ENCODE results near the gene STRBP. TPM values are rescaled to one million over a fixed set of nuclear protein-coding genes. Genes with fewer than 3 reads are reported as not detected.
"Not testable (repeated sequence)": the region's sequence is repeated elsewhere in the genome, so short reads cannot be mapped to it uniquely, and the experiment has no call there.

STRBP gene
- total RNA-seq (2014; rRNA removed; shearing (Covaris generic)): 33.8 and 40.5 TPM in 2 replicates

- Histone ChIP-seq H3K27ac (no peak within 1 kb of the TSS), H3K9me3 (replicated peaks) (no peaks in the 10 kb centered on the region), H3K4me1 (no peaks in the 10 kb centered on the region), H3K36me3 (no peaks in the 10 kb centered on the region), H3K4me3 (peak within 1 kb of the TSS; percentile 94), H3K27me3 (no peaks in the 10 kb centered on the region)
- peak; percentile 85 to 89 for DNase-seq
These were observed at the start of gene STRBP for GRCh38 chr9:123268465-123269259. Gene STRBP, minus strand, starts transcription at chr9:123268586. Its CDS starts 84,452 bp downstream, at chr9:123184134.

- H3K9me3 ChIP-seq (replicated peaks): no peaks in the 10 kb centered on the region
- H3K4me3 ChIP-seq: no peak overlapping the region
- no peak overlapping the region for H3K27ac ChIP-seq
- no peaks in the 10 kb centered on the region for H3K36me3 ChIP-seq
- H3K4me1 ChIP-seq: no peaks in the 10 kb centered on the region
- DNase-seq: no peak
- H3K27me3 ChIP-seq: peaks cover 16% of the 10 kb centered on the region
These were observed 47.8 kb upstream of the STRBP start for GRCh38 chr9:123316053-123316718.

DNA sequence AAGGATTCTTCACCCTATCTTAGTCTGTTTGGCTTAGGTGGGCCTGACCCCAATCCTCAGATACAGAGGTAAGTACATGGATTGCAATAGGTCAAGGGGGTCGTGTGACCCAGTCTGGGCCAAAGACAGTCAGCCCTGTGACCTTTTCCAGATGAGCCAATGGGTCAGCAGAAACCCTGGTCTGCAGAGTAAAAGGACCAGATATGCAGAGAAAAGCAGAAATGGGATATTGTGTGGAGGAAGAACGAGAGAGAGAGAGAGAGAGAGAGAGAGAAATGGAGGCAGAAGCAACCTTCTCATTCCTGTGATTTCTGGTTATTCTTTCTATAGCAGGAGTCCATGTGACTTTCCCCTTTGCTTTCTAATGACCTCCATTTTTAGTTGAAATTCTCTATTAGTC, 47.2 kb upstream of the STRBP start:
- Histone ChIP-seq H3K4me3 (no peak overlapping the region), H3K4me1 (no peaks in the 10 kb centered on the region), H3K27me3 (peaks cover 16% of the 10 kb centered on the region), H3K27ac (no peak overlapping the region), H3K9me3 (replicated peaks) (no peaks in the 10 kb centered on the region), H3K36me3 (no peaks in the 10 kb centered on the region)
- DNase-seq: no peak

DNA sequence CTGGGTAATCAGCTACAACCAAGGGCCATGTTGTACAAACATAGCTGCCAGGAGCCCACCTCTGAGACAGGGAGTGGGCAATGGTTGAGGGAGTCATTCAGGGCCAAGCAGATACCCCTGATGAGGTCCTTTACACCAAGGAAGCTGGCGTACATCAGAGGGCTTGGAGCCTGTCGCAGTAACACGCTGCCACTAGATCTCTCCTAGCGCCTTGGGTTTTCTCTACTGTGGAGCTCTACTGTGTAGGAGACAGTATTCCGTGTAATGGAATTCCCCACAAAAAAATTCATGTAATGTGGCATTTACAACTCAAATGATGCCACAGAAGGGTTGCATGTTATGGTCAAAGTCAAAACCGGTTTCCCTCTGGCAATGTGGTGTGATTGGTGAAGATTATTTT, 46.2 kb upstream of the STRBP start:
- Histone ChIP-seq H3K36me3 (no peaks in the 10 kb centered on the region), H3K4me3 (no peak overlapping the region), H3K27ac (no peak overlapping the region), H3K9me3 (replicated peaks) (no peaks in the 10 kb centered on the region), H3K27me3 (peaks cover 14% of the 10 kb centered on the region), H3K4me1 (no peaks in the 10 kb centered on the region)
- DNase-seq: no peak

GRCh38 chr9:123312306-123312877, 44.0 kb upstream of the STRBP start:
- Histone ChIP-seq H3K36me3 (no peaks in the 10 kb centered on the region), H3K4me3 (no peak overlapping the region), H3K27me3 (no peaks in the 10 kb centered on the region), H3K4me1 (no peaks in the 10 kb centered on the region), H3K9me3 (replicated peaks) (no peaks in the 10 kb centered on the region), H3K27ac (no peak overlapping the region)
- DNase-seq: no peak

DNA sequence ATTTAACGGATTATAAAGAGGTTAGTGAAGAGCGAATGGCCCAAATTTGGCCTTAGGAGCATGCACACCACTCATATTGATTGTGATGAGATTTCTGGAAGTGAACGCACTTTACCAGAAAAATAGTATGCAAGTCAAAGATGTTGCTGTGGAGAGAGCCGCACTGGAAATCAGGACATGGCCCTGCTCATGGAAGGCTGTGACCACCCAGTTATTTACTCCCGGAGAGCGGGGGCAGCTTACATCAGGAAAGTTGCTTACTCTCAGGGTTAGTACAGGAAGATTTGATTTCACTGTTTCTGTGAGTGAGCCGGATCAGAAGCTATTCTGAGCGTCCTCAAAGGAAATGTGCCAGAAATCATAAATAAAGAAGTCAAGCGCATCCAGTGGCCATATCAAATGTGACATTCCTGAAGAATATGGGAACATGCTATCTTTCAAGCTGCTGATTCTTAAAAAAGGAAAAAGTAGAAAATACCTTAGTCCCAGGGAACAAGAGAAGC, 42.9 kb upstream of the STRBP start:
- H3K27ac ChIP-seq: no peak overlapping the region

GRCh38 chr9:123310551-123311249, 42.3 kb upstream of the STRBP start:
- DNase-seq: no peak
- Histone ChIP-seq H3K4me3 (no peak overlapping the region), H3K36me3 (no peaks in the 10 kb centered on the region), H3K27me3 (0 out of 2 replicates have a peak, but pooled peaks cover 3% of the 10 kb centered on the region), H3K27ac (no peak overlapping the region), H3K4me1 (no peaks in the 10 kb centered on the region), H3K9me3 (replicated peaks) (no peaks in the 10 kb centered on the region)

More for the DNA sequence above, 42.9 kb upstream of the STRBP start:
- Histone ChIP-seq H3K27me3 (no peaks in the 10 kb centered on the region), H3K9me3 (replicated peaks) (no peaks in the 10 kb centered on the region), H3K4me3 (no peak overlapping the region), H3K36me3 (no peaks in the 10 kb centered on the region), H3K4me1 (no peaks in the 10 kb centered on the region)
- no peak for DNase-seq

DNA sequence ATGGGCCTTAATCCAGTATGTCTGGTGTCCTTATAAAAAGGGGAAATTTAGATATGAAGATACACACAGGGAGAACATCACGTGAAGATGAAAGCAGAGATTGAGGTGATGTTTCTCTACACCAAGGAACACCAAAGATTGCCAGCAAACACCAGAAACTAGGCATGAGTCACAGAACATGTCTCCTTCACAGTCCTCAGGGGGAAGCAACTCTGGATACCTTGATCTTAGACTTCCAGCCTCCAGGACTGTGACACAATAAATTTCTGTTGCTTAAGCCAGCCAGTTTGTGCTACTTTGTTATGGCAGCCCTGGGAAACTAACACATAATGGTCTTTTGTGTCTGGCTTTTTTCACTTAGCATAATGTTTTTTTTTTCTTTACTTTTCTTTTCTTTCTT, 41.2 kb upstream of the STRBP start:
- Histone ChIP-seq H3K4me1 (peaks cover 2% of the 10 kb centered on the region; the same call in 1 of the 2 replicates), H3K36me3 (no peaks in the 10 kb centered on the region), H3K27ac (no peak overlapping the region), H3K27me3 (0 out of 2 replicates have a peak, but pooled peaks cover 7% of the 10 kb centered on the region), H3K9me3 (replicated peaks) (no peaks in the 10 kb centered on the region), H3K4me3 (no peak overlapping the region)
- DNase-seq: no peak

DNA sequence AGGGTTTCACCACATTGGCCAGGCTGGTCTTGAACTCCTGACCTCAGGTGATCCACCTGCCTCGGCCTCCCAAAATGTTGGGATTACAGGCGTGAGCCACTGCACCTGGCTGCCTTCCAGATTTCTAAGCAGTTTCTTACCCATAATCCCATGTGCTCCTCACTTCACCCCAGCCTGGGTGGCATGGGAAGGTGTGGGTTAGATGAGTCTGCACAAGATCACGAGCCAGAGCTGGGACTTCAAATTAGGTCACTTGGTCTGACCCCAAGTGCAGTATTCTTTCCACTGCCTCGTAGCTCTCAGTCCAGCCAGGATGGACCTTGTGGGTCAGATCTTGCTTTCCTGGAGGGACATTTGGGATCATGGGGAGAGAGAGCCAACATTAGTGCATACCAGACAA, 37.5 kb upstream of the STRBP start:
- Histone ChIP-seq H3K36me3 (no peaks in the 10 kb centered on the region), H3K4me1 (peaks cover 2% of the 10 kb centered on the region; the same call in 1 of the 2 replicates), H3K9me3 (replicated peaks) (no peaks in the 10 kb centered on the region), H3K27me3 (0 out of 2 replicates have a peak, but pooled peaks cover 7% of the 10 kb centered on the region), H3K27ac (no peak overlapping the region), H3K4me3 (no peak overlapping the region)
- no peak for DNase-seq

- H3K36me3 ChIP-seq: no peaks in the 10 kb centered on the region
- H3K27ac ChIP-seq: no peak overlapping the region
- peaks cover 2% of the 10 kb centered on the region; the same call in 1 of the 2 replicates for H3K4me1 ChIP-seq
- no peaks in the 10 kb centered on the region for H3K9me3 ChIP-seq (replicated peaks)
- no peak overlapping the region for H3K4me3 ChIP-seq
- DNase-seq: no peak
- H3K27me3 ChIP-seq: 0 out of 2 replicates have a peak, but pooled peaks cover 7% of the 10 kb centered on the region
These were observed 35.9 kb upstream of the STRBP start for GRCh38 chr9:123304340-123304691.

- DNase-seq: no peak
- Histone ChIP-seq H3K9me3 (replicated peaks) (no peaks in the 10 kb centered on the region), H3K27ac (no peak overlapping the region), H3K4me3 (no peak overlapping the region), H3K4me1 (peaks cover 2% of the 10 kb centered on the region; the same call in 1 of the 2 replicates), H3K27me3 (0 out of 2 replicates have a peak, but pooled peaks cover 7% of the 10 kb centered on the region), H3K36me3 (no peaks in the 10 kb centered on the region)
These were observed 34.2 kb upstream of the STRBP start for GRCh38 chr9:123302348-123303214.

DNA sequence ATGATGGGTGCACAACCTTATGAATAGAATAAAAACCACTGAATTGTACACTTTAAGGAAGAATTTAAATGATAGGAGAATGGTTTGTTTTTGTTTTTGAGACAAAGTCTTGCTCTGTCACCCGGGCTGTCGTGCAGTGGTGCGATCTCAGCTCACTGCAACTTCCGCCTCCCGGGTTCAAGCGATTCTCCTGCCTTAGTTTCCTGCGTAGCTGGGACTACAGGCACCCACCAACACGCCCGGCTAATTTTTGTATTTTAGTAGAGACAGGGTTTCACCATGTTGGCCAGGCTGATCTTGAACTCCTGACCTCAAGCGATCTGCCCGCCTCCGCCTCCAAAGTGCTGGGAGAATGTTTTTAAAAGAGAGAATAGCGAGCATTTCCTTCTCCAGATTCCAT, 33.5 kb upstream of the STRBP start:
- H3K27me3 ChIP-seq: peaks cover 10% of the 10 kb centered on the region; the same call in 1 of the 2 replicates
- not testable (repeated sequence) for H3K27ac ChIP-seq; DNase-seq; H3K4me1 ChIP-seq; H3K9me3 ChIP-seq (replicated peaks); H3K4me3 ChIP-seq; H3K36me3 ChIP-seq

GRCh38 chr9:123300554-123300953, 32.2 kb upstream of the STRBP start:
- Histone ChIP-seq H3K9me3 (replicated peaks) (no peaks in the 10 kb centered on the region), H3K36me3 (no peaks in the 10 kb centered on the region), H3K27ac (no peak overlapping the region), H3K4me3 (no peak overlapping the region), H3K27me3 (peaks cover 11% of the 10 kb centered on the region; the same call in 1 of the 2 replicates), H3K4me1 (peaks cover 2% of the 10 kb centered on the region; the same call in 1 of the 2 replicates)
- DNase-seq: no peak

All from SJCRH30 (cell line).